Islet precursor cell (in vitro differentiated cells): ENCODE results near the gene SMG1.
A peak's percentile ranks its signal among the peaks of the same experiment; 100 is the strongest.
"Not testable (repeated sequence)": the region's sequence is repeated elsewhere in the genome, so short reads cannot be mapped to it uniquely, and the experiment has no call there.

Experiments used
- DNase-seq: peaks from one replicate; pipeline ENCODE4 v3.0.0-alpha.2; 2018

The SMG1 gene

GRCh38 chr16:18796377-18796776, 129.8 kb downstream of the SMG1 start:
- DNase-seq = no peak

GRCh38 chr16:18792836-18793433, 133.3 kb downstream of the SMG1 start:
- no peak for DNase-seq

DNA sequence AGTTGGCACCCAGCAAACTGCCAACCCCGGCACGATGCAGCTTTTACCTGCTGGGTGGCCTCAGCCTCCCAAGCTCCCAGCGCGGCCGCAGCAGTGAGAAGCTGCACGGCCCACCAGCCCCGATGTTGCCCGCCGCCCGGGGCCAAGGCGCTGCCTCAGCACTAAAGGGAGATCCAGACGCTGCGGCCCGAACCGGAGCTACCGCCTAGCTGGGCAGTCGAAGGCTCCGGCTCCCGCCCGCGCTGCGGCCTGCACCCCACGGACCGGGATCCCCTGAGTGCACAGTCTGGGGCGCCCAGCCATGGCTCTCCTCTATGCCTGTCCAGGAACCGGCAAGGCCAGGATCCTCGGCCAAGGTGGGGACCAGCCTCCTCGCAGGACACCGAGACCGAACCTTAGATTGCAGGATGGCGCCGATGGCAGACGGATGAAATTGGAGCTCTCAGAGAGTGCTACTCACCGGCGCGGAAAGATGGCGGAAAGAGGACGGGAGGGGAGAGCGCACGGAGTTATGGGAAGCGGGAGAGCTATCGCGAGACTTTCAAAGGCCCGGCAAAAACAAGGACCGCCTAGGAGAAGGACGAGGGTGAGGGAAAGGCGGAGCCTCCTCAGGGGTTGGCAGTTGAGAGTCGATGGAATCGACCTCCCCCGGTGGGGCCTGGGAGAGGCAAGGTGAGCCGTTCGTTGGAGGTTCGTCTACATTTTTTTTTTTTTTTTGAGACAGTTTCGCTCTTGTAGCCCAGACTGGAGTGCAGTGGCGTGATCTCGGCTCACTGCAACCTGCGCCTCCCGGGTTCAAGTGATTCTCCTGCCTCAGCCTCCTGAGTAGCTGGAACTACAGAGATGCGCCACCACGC, 136.1 kb downstream of the SMG1 start, which contains the start of gene RPS15A:
RPS15A (minus strand) TSS at position 485 of the 857 bp plus-strand sequence. CDS start 1,221 bp downstream, outside the sequence.
- peak; percentile 99 for DNase-seq

GRCh38 chr16:18789515-18789849, 136.7 kb downstream of the SMG1 start:
- DNase-seq = no peak

GRCh38 chr16:18788828-18789514, 137.2 kb downstream of the SMG1 start:
- DNase-seq = no peak

GRCh38 chr16:18784917-18785623, 141.1 kb downstream of the SMG1 start:
- no peak for DNase-seq

GRCh38 chr16:18783430-18784341, 142.5 kb downstream of the SMG1 start:
- DNase-seq = peak; percentile 45

DNA sequence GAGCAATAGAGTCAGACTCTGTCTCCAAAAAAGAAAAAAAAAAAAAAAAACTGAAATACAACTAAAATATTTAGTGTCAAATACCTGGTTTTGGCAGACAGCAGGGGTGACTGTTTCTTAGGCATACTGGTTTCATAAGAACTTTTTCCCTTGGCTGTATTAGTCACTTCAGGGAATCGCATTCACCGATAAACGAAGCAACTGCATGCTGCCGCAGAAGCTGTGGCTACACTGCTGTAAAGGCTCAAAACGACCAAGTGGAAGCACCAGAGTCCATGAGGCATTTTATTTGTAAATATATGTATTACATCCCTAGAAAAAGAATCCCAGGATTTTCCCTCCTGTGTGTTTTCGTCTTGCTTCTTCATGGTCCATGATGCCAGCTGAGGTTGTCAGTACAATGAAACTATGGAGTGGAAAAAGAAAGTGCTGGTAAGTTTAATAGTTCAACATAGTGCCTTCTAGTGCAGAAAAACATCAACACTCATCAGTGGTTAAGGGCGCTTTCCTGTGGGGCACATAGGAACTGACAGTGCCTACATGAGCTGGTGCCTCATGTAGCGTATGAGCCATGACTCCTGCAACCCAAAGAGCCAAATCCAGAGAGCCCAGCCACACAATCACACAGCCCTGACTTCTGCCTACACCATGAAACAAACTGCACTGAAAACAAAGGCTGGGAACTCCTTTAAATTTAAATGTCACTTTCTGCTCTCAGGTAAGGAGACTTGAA, 143.3 kb downstream of the SMG1 start:
- no peak for DNase-seq

- not testable (repeated sequence) for DNase-seq
Measured at GRCh38 chr16:18781232-18781631, 145.0 kb downstream of the SMG1 start.

DNA sequence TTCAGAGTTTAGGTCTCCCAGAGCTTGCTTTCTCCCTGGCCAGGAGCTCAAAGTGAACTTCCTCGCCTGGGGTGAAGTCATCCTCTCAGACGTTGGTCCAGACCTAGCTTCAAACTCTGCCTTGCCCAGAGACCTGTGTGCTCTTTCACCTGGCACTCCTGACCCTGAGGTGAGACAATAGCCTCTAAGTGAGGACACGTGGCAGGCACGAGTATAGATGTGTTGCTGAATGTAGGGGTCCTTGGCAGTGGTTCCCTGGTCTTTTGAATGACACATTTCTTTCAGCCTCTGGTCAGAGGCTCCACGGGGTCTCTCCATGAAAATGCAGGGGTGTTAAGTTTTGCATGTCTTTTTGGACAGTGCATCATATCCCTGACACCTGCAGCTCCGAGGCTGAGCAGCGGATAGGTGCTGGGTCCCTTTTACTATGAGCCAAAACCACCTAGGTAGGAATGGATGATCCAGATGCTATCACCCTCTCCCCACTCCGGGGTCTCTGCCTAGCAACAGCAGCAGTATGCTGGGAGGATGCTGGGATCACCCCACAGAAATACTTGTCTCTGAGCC, 145.7 kb downstream of the SMG1 start:
- DNase-seq = not testable (repeated sequence)

DNA sequence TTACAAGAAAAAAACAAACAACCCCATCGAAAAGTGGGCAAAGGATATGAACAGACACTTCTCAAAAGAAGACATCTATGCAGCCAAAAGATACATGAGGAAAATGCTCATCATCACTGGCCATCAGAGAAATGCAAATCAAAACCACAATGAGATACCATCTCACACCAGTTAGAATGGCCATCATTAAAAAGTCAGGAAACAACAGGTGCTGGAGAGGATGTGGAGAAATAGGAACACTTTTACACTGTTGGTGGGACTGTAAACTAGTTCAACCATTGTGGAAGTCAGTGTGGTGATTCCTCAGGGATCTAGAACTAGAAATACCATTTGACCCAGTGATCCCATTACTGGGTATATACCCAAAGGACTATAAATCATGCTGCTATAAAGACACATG, 148.5 kb downstream of the SMG1 start:
- not testable (repeated sequence) for DNase-seq

GRCh38 chr16:18776334-18776733, 149.9 kb downstream of the SMG1 start:
- not testable (repeated sequence) for DNase-seq

DNA sequence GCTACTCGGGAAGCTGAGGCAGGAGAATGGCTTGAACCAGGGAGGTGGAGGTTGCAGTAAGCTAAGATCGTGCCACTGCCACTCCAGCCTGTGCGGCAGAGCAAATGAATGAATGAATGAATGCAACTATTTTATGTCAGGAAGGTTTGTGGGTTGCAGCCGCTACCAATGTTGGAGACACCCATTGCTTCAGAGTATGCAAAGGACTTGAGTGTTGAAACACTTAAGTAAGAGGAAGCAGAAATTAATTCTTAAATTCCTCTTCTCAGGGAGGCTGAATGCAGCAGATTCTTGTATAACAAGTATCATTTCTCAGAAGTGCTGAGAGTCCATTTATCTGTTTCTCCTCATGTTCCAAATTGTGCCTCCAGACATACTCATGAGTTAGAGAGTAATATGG, 151.6 kb downstream of the SMG1 start:
- DNase-seq = not testable (repeated sequence)

DNA sequence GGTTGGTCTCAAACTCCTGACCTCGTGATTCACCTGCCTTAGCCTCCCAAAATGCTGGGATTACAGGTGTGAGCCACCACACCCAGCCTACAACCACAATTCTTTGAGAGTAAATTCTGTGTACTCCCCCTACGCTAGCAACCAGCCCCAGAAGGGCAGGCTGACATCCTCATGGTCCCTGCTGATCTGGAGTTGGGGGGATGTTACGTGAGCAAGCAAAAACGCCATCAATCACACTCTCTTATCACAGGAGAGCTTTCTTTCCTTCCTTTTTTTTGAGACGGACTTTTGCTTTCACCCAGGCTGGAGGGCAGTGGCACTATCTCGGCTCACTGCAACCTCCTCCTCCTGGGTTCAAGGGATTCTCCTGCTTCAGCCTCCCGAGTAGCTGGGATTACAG, 154.0 kb downstream of the SMG1 start:
- DNase-seq = not testable (repeated sequence)

DNA sequence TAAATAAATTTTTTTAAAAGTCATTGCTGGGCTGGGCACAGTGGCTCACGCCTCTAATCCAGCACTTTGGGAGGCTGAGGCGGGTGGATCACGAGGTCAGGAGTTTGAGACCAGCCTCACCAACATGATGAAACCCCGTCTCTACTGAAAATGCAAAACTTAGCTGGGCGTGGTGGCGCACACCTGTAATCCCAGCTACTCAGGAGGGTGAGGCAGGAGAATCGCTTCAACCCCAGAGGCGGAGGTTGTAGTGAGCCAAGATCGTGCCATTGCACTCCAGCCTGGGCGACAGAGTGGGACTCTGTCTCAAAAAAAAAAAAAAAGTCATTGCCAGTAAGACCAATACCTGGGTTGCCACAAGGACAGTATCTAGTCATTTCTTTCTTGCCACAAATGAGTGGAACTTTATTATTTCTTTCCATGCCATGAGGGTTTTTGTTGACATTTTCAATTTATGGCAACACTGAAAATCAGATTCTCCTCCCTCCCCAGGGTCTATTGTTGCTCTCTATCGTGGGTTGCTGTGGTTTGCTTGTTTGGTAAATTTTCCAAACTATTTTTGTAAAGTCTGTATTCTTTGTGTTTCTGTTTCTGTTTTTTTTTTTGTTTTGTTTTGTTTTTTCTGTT, 155.8 kb downstream of the SMG1 start:
- not testable (repeated sequence) for DNase-seq

DNA sequence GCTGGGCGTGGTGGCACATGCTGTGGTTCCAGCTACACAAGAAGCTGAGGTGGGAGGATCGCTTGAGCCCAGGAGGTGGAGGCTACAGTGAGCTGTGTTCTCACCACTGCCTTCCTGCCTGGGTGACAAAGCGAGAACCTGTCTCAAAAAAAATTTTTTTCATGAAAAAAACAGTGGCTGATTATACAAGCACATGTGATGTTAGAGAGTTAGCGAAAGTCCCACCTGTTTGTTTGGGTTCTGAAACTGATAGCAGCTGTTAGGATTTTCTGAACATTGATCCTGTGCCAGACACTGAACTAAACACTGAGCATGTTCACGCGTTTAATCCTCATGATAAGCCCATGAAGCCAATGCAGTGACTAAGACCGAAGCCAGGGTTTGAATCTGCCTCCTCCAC, 159.0 kb downstream of the SMG1 start:
- not testable (repeated sequence) for DNase-seq

DNA sequence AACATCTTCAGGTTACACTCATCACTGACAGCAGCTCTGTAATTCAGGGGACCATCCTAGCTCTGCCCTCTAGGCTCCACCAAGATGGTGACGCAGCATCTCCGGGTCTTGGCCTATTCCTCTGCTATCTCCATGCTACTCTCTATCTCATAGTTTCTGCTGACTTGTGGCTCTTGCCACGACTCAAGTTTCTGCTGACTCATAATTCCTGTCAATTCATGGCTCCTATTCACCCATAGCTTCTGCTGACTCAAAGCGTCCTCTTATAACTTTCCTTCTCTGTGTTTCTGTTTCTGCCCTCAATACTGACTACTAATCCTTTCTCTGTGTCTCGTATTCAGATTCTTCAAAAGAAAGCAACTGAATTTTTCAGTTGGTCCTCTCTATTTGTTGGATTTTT, 163.5 kb downstream of the SMG1 start:
- not testable (repeated sequence) for DNase-seq

DNA sequence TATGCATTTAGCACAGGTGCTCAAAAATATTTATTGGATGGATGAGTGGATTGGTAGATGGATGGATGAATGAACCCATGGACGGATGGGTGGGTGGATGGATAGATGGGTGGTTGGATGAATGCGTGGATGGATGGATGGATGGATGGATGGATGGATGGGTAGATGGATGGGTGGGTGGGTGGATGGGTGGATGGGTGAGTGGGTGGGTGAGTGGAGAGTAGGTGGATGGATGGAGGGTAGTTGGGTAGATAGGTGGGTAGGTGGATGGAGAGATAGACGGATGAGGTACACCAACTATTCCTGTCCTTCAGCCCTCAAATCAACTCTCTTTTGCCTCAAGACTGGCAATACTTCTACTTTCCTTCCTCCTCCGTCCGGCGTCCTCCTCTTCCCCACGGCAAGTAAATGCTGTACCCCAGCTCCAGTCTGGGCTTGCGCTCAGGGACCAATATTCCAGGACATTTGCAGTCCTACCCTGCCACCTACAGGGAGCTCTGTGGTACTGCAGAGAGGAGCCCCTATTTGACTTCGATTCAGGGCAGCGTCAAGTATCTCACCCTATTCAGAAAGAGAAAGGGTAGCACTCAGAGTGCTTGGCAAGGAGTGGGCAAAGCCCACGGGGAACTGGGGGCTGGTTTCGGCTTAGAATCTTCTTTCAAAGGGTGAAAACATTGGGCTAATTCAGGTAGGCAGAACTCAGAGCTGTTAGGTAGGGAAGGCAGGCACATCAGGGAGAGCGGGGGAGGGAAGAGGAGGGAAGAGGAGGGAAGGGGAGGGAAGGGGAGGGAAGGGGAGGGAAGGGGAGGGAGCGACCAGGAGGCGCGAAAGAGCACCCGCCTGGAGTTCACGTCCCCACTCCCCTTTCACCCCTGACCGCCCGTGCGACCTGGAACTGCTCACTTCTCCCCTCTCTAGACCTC, 166.3 kb downstream of the SMG1 start:
- DNase-seq = not testable (repeated sequence)
